HG02571 (cell line): ENCODE data around the gene HEMK1.
A peak's percentile ranks its signal among the peaks of the same experiment; 100 is the strongest.

ENCODE experiments used
- ATAC-seq: cut with Tn5 transposase; IDR thresholded peaks from one replicate; pipeline ENCODE4 v1.9.1; 2021; ENCODE audit warnings: mild to moderate bottlenecking, moderate library complexity; ENCODE audit not compliant: unreplicated experiment

The HEMK1 gene

GRCh38 chr3:50599716-50600118 is 30.4 kb downstream of the HEMK1 start:
- ATAC-seq = no peak

- no peak for ATAC-seq
Measured at GRCh38 chr3:50600141-50600753, 30.9 kb downstream of the HEMK1 start.

- no peak for ATAC-seq
Measured at GRCh38 chr3:50600841-50601591, 31.7 kb downstream of the HEMK1 start.

GRCh38 chr3:50602595-50603191 is 33.4 kb downstream of the HEMK1 start:
- no peak for ATAC-seq

- ATAC-seq = no peak
Measured at GRCh38 chr3:50603261-50604109, 34.2 kb downstream of the HEMK1 start.

- ATAC-seq = no peak
Measured at GRCh38 chr3:50604110-50604621, 34.8 kb downstream of the HEMK1 start.

GRCh38 chr3:50604628-50605588 is 35.6 kb downstream of the HEMK1 start:
- no peak for ATAC-seq

GRCh38 chr3:50605901-50606326 is 36.6 kb downstream of the HEMK1 start:
- no peak for ATAC-seq

- no peak for ATAC-seq
Measured at GRCh38 chr3:50606596-50606995, 37.3 kb downstream of the HEMK1 start.

GRCh38 chr3:50607271-50608091 is 38.2 kb downstream of the HEMK1 start:
- no peak for ATAC-seq

- ATAC-seq = no peak
Measured at GRCh38 chr3:50608278-50608677, 39.0 kb downstream of the HEMK1 start.

- ATAC-seq = no peak
Measured at GRCh38 chr3:50609071-50609762, 39.9 kb downstream of the HEMK1 start.

- ATAC-seq = no peak
Measured at GRCh38 chr3:50609763-50610085, 40.4 kb downstream of the HEMK1 start.

GRCh38 chr3:50610181-50610971 is 41.1 kb downstream of the HEMK1 start:
- ATAC-seq = no peak

- ATAC-seq = no peak
Measured at GRCh38 chr3:50610992-50611463, 41.7 kb downstream of the HEMK1 start.

- peak; percentile 70 for ATAC-seq
Measured at GRCh38 chr3:50611464-50612233, 42.3 kb downstream of the HEMK1 start, which contains the start of gene CISH. Gene CISH (minus strand): TSS chr3:50611774. CDS start chr3:50611650, 124 bp downstream.
